GM18508 (cell line): Measurements from ENCODE around the gene APOL1.

ENCODE experiments used
- ATAC-seq: cut with Tn5 transposase; IDR thresholded peaks from one replicate; pipeline ENCODE4 v1.9.1; 2021; ENCODE audit warnings: moderate number of reproducible peaks; ENCODE audit not compliant: insufficient read depth, unreplicated experiment

APOL1 gene

GRCh38 chr22:36303115-36303467 is 50.2 kb downstream of the APOL1 start:
- no peak for ATAC-seq

DNA sequence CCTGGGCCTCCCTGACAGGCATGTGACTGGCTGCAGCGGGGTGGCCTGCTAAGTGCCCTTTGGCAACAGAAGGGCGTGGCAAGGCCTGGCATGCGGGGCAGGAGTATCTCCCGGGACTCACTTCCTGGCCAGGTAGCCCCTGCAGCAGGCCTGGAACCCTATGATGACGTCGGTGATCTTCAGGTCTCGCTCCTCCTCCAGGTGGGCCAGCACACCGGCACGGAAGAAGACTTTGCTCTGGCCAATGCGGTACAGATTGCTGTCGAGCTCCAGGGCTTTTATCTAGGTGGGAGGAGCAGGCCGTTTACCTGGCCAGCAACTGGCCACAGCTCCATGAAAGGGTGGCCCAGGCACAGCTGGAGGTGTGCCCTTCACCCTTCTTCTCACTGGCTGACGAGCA is 50.9 kb downstream of the APOL1 start:
- ATAC-seq, result no peak

- no peak for ATAC-seq
These were observed 51.5 kb downstream of the APOL1 start for GRCh38 chr22:36304429-36304828.

DNA sequence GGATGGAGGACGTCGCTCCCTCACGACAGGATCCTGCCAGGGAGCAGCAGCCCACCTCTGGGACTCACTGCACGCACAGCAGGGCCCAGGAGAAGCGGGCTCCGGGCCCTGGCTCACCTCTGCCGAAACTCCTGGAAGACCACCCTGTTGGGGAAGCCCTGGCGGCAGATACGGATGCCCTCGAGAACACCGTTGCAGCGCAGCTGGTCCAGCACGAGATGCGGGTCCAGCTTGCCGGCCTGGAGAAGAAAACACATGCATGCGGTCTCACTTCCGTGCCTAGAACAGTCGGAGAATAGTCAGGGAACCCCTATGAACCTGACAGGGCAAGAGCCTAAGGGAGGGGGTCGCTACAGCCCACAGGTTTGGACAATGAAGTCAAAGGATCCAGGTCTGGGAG is 52.9 kb downstream of the APOL1 start:
- ATAC-seq, result no peak

GRCh38 chr22:36306227-36306626 is 53.3 kb downstream of the APOL1 start:
- ATAC-seq, result no peak

GRCh38 chr22:36308880-36309279 is 55.9 kb downstream of the APOL1 start:
- no peak for ATAC-seq

- no peak for ATAC-seq
These were observed 58.6 kb downstream of the APOL1 start for GRCh38 chr22:36311386-36312085.

DNA sequence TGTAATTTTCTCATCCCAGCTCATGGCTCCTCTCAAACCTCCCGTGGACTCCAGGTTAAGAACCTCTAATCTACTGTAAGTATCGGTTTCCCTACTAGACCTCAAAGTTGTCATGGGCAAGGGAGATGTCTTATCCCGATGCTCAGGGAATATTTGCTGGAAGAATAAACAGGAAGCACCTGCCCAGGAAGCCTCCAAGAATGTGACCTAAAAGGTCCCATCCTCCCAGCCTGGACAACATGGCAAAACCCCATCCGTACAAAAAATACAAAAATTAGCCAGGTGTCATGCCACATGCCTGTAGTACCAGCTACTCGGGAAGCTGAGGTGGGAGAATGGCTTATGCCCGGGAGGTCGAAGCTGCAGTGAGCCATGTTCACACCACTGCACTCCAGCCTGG is 62.4 kb downstream of the APOL1 start:
- no peak for ATAC-seq

GRCh38 chr22:36316419-36316818 is 63.5 kb downstream of the APOL1 start:
- ATAC-seq, result no peak
